GM23248 (cell line): ENCODE data around the gene YPEL4. TPM values are rescaled to one million over a fixed set of nuclear protein-coding genes. Genes with fewer than 3 reads are reported as not detected.

Experiments
- DNase-seq: peaks from one replicate; pipeline ENCODE4 v3.0.0-alpha.2; 2015
- H2AFZ ChIP-seq: fragments of 200-600 bp; sonication (generic); 2 replicates; pipeline ENCODE4 v1.6.1; 2016; ENCODE audit warnings: antibody characterized with exemption
- H3F3A ChIP-seq: fragments of 200-600 bp; sonication (generic); 2 replicates; pipeline ENCODE4 v1.6.1; 2016; ENCODE audit warnings: mild to moderate bottlenecking, antibody characterized with exemption, mixed run types; ENCODE audit not compliant: insufficient read depth
- H3K27ac ChIP-seq: fragments of 200-600 bp; sonication (generic); 2 replicates; pipeline ENCODE4 v1.5.1; 2016; ENCODE audit warnings: mild to moderate bottlenecking
- H3K27me3 ChIP-seq: fragments of 200-600 bp; sonication (generic); replicated peaks from 2 replicates; pipeline ENCODE4 v1.6.1; 2016; ENCODE audit warnings: mild to moderate bottlenecking; ENCODE audit not compliant: insufficient read depth
- H3K36me3 ChIP-seq: fragments of 200-600 bp; sonication (generic); 2 replicates; pipeline ENCODE4 v1.6.1; 2016; ENCODE audit warnings: low read depth, mild to moderate bottlenecking
- H3K4me1 ChIP-seq: fragments of 200-600 bp; sonication (generic); 2 replicates; pipeline ENCODE4 v1.6.1; 2016; ENCODE audit warnings: mild to moderate bottlenecking; ENCODE audit not compliant: insufficient read depth
- H3K4me2 ChIP-seq: fragments of 200-600 bp; sonication (generic); one replicate; pipeline ENCODE4 v1.6.1; 2016; ENCODE audit warnings: mild to moderate bottlenecking; ENCODE audit not compliant: unreplicated experiment
- H3K4me3 ChIP-seq: fragments of 200-600 bp; sonication (generic); 2 replicates; pipeline ENCODE4 v1.5.1; 2016; ENCODE audit warnings: mild to moderate bottlenecking
- H3K79me2 ChIP-seq: fragments of 200-600 bp; sonication (generic); 2 replicates; pipeline ENCODE4 v1.6.1; 2016; ENCODE audit warnings: mild to moderate bottlenecking; ENCODE audit not compliant: insufficient read depth
- H3K9ac ChIP-seq: fragments of 200-600 bp; sonication (generic); 2 replicates; pipeline ENCODE4 v1.6.1; 2016; ENCODE audit warnings: mild to moderate bottlenecking
- H3K9me2 ChIP-seq: fragments of 200-600 bp; sonication (generic); 2 replicates; pipeline ENCODE4 v1.6.1; 2016; ENCODE audit warnings: mixed run types, mild to moderate bottlenecking, moderate library complexity; ENCODE audit not compliant: insufficient read depth
- H3K9me3 ChIP-seq: fragments of 200-600 bp; sonication (generic); one replicate; pipeline ENCODE4 v1.6.1; 2017; ENCODE audit warnings: low read depth
- H4K20me1 ChIP-seq: fragments of 200-600 bp; sonication (generic); 2 replicates; pipeline ENCODE4 v1.6.0; 2016; ENCODE audit not compliant: insufficient read depth
- EZH2 ChIP-seq: fragments of 200-600 bp; sonication (generic); IDR thresholded peaks from 2 replicates; pipeline ENCODE4 v1.6.1; 2018; ENCODE audit warnings: antibody characterized with exemption, mild to moderate bottlenecking; ENCODE audit not compliant: insufficient read depth, poor library complexity, severe bottlenecking
- EZH2phosphoT487 ChIP-seq: fragments of 200-600 bp; sonication (generic); IDR thresholded peaks from 2 replicates; pipeline ENCODE4 v1.6.1; 2018; ENCODE audit warnings: antibody characterized with exemption, moderate library complexity, mild to moderate bottlenecking, low read depth; ENCODE audit not compliant: insufficient read depth
- WGBS, 2 experiments: methylation state at CpG; one replicate each; pipeline ENCODE4 v1.1.6; 2015 to 2017; ENCODE audit warnings: low lambda C conversion rate in 2 of 2, low coverage in 1 of 2; ENCODE audit errors: missing lambda C conversion rate in 2 of 2; 5-methylcytosine and 5-hydroxymethylcytosine counted together
- in situ Hi-C: fragments of 300-500 bp; cut with MboI; formaldehyde crosslinking; loops from 2 replicates; pipeline ENCODE4 v1.15.0; 2020
- polyA plus RNA-seq: library from polyadenylated mRNA; unstranded; fragments of >200 nt; fragmentation: Nextera tagmentation; extraction: Ambion mirVana; gene quantifications from 2 replicates; pipeline ENCODE4 v1.2.1, GENCODE V29; 2016
- total RNA-seq: library from RNA; depleted of rRNA; stranded (reverse); fragments of >200 nt; shearing (Covaris generic); gene quantifications from 2 replicates; pipeline ENCODE4 v1.2.3, GENCODE V29; 2014

The YPEL4 gene
- total and polyA plus RNA-seq, 2 experiments from 2014 or later = 0.49 to 1.7 TPM

DNA sequence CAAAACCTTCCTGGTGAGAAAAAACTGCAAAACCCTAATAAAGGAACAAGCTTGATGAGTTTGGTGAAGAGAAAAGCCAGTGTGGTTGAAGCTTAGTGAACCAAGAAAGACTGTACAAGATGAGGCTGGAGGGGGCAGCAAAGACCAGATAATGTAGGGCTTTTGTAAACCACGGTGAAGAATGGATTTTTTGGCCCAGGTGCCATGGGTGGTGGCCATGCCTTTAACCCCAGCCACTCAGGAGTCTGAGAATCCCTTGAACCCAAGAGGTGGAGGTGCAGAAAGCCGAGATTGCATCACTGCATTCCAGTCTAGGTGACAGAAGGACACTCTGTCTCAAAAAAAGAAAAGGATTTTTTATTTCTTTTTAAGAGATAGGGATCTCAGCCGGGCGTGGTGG is 13.2 kb upstream of the YPEL4 start:
- H3K27me3 ChIP-seq = no peaks in the 10 kb centered on the region
- peak; percentile 31 for DNase-seq
- H3K4me2 ChIP-seq = no peak overlapping the region
- H3K4me1 ChIP-seq = peaks cover 6% of the 10 kb centered on the region; the same call in 1 of the 2 replicates
- H3K36me3 ChIP-seq = peaks cover 21% of the 10 kb centered on the region; the same call in 1 of the 2 replicates
- H4K20me1 ChIP-seq = no peaks in the 10 kb centered on the region
- H3F3A ChIP-seq = peaks cover 14% of the 10 kb centered on the region
- no peak overlapping the region for H3K27ac ChIP-seq
- H3K9me3 ChIP-seq = no peaks in the 10 kb centered on the region
- no peak for TF ChIP-seq EZH2phosphoT487
- no peak for TF ChIP-seq EZH2
- no peak overlapping the region for H3K4me3 ChIP-seq
- peaks cover 42% of the 10 kb centered on the region for H3K79me2 ChIP-seq
- 53 to 61% methylated on average over 4 of the region's 4 CpGs for WGBS, 2 experiments
- peak overlapping the region; percentile 13; the same call in 1 of the 2 replicates for H3K9ac ChIP-seq
- in situ Hi-C loops = no loop called here
- no peak overlapping the region for H2AFZ ChIP-seq
- H3K9me2 ChIP-seq = no peaks in the 10 kb centered on the region

DNA sequence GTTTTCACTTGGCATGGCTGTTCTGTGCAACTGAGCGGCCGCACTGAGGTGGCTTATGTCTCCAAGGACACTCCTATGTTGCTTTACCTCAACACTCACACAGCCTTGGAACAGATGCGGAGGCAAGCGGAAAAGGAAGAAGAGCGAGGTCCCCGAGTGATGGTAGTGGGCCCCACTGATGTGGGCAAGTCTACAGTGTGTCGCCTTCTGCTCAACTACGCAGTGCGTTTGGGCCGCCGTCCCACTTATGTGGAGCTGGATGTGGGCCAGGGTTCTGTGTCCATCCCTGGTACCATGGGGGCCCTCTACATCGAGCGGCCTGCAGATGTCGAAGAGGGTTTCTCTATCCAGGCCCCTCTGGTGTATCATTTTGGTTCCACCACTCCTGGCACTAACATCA is 10.0 kb upstream of the YPEL4 start:
- DNase-seq = no peak
- Histone ChIP-seq H3K79me2 (peaks cover 46% of the 10 kb centered on the region), H3K9me3 (no peaks in the 10 kb centered on the region), H3K4me1 (no peaks in the 10 kb centered on the region), H4K20me1 (no peaks in the 10 kb centered on the region), H3K9me2 (no peaks in the 10 kb centered on the region), H3F3A (no peaks in the 10 kb centered on the region; the same call in 1 of the 2 replicates), H2AFZ (no peak overlapping the region), H3K4me2 (no peak overlapping the region), H3K27ac (no peak overlapping the region), H3K4me3 (no peak overlapping the region), H3K36me3 (peaks cover 21% of the 10 kb centered on the region; the same call in 1 of the 2 replicates), H3K27me3 (no peaks in the 10 kb centered on the region), H3K9ac (no peak overlapping the region)
- WGBS, 2 experiments = 89 to 91% methylated on average over 14 of the region's 14 CpGs
- TF ChIP-seq EZH2phosphoT487 (no peak), EZH2 (no peak)
- in situ Hi-C loops = no loop called here

- Histone ChIP-seq H3K4me1 (no peaks in the 10 kb centered on the region), H3K27ac (peak overlapping the region; percentile 16)
- DNase-seq = peak; percentile 43
Measured at GRCh38 chr11:57658023-57658361, 8.3 kb upstream of the YPEL4 start.

GRCh38 chr11:57657194-57658022 is 7.7 kb upstream of the YPEL4 start, which contains the start of gene CLP1:
Gene CLP1, plus strand, starts transcription at chr11:57657762. Its CDS starts 1,715 bp downstream, at chr11:57659477.
- H3K27ac ChIP-seq = peak within 1 kb of the TSS; percentile 80
- H3K79me2 ChIP-seq = peaks cover 46% of the 10 kb centered on the region
- WGBS, 2 experiments = 1% methylated on average over 40 to 45 of the region's 45 CpGs
- no peaks in the 10 kb centered on the region for H3K27me3 ChIP-seq
- peaks cover 18% of the 10 kb centered on the region; the same call in 1 of the 2 replicates for H3K36me3 ChIP-seq
- in situ Hi-C loops = no loop called here
- no peaks in the 10 kb centered on the region; the same call in 1 of the 2 replicates for H3F3A ChIP-seq
- no peak for TF ChIP-seq EZH2
- no peak for TF ChIP-seq EZH2phosphoT487
- no peaks in the 10 kb centered on the region for H3K9me2 ChIP-seq
- no peaks in the 10 kb centered on the region for H3K9me3 ChIP-seq
- no peaks in the 10 kb centered on the region for H4K20me1 ChIP-seq
- peak within 1 kb of the TSS; percentile 94 for H3K4me2 ChIP-seq
- H3K4me3 ChIP-seq = peak within 1 kb of the TSS; percentile 90
- H3K9ac ChIP-seq = peak within 1 kb of the TSS; percentile 88
- peak within 1 kb of the TSS; percentile 88 for H2AFZ ChIP-seq
- H3K4me1 ChIP-seq = no peaks in the 10 kb centered on the region
- DNase-seq = peak; percentile 100

More at GRCh38 chr11:57658023-57658361, 8.3 kb upstream of the YPEL4 start:
- peaks cover 46% of the 10 kb centered on the region for H3K79me2 ChIP-seq
- H3K9me3 ChIP-seq = no peaks in the 10 kb centered on the region
- H2AFZ ChIP-seq = peak overlapping the region; percentile 88
- peaks cover 21% of the 10 kb centered on the region; the same call in 1 of the 2 replicates for H3K36me3 ChIP-seq
- TF ChIP-seq EZH2phosphoT487 (no peak), EZH2 (no peak)
- no peaks in the 10 kb centered on the region; the same call in 1 of the 2 replicates for H3F3A ChIP-seq
- H3K9ac ChIP-seq = peak overlapping the region; percentile 84
- H3K4me3 ChIP-seq = peak overlapping the region; percentile 90
- WGBS, 2 experiments = 0 to 1% methylated on average over 8 of the region's 8 CpGs
- H3K4me2 ChIP-seq = peak overlapping the region; percentile 94
- H3K27me3 ChIP-seq = no peaks in the 10 kb centered on the region
- in situ Hi-C loops = no loop called here
- H4K20me1 ChIP-seq = no peaks in the 10 kb centered on the region
- no peaks in the 10 kb centered on the region for H3K9me2 ChIP-seq
